ENCODE data around the gene SMIM38. TPM values are rescaled to one million over a fixed set of nuclear protein-coding genes. Genes with fewer than 3 reads are reported as not detected.

Gene SMIM38
- total RNA-seq, 1 experiment from 2014 or later, result 0.09 TPM

GRCh38 chr11:69165775-69166174 lies 10.0 kb downstream of the SMIM38 start:
- Histone ChIP-seq H2BK15ac (ENCODE audit: low read depth, low read length) (no peak overlapping the region), H3K4me1 (ENCODE audit: insufficient read depth, low read length) (no peaks in the 10 kb centered on the region), H3K56ac (ENCODE audit: insufficient read length, low read depth, low read length) (no peak overlapping the region), H4K20me1 (ENCODE audit: control insufficient read depth, insufficient read depth, insufficient read length) (no peaks in the 10 kb centered on the region), H3K23ac (ENCODE audit: insufficient read length, low read depth, low read length) (no peak overlapping the region), H2BK5ac (ENCODE audit: insufficient read length, low read length) (no peak overlapping the region), H3K79me1 (ENCODE audit: insufficient read depth, low read depth, low read length, poor library complexity, severe bottlenecking) (no peaks in the 10 kb centered on the region), H3K14ac (ENCODE audit: insufficient read depth, low read length) (no peak overlapping the region), H3K79me2 (ENCODE audit: insufficient read depth, low read length) (no peaks in the 10 kb centered on the region), H4K8ac (replicated peaks; ENCODE audit: insufficient read length, low read depth, low read length) (no peak overlapping the region), H3K9ac (ENCODE audit: extremely low read depth, insufficient read length, low read length) (no peak overlapping the region), H3T11ph (ENCODE audit: low read length) (no peak overlapping the region), H4K91ac (ENCODE audit: insufficient read length, low read depth, low read length) (no peak overlapping the region), H2BK12ac (ENCODE audit: insufficient read length, low read depth, low read length) (no peak overlapping the region), H4K5ac (ENCODE audit: insufficient read length, low read depth, low read length) (no peak overlapping the region), H2AK5ac (ENCODE audit: insufficient read length, low read length) (no peak overlapping the region), H3K4ac (ENCODE audit: low read depth, low read length) (no peak overlapping the region), H2BK120ac (ENCODE audit: low read depth, low read length, poor library complexity, severe bottlenecking) (no peak overlapping the region), H2BK20ac (ENCODE audit: low read depth, low read length, poor library complexity, severe bottlenecking) (no peak overlapping the region), H3K27ac (ENCODE audit: insufficient read length, low read depth, low read length) (no peak overlapping the region), H3K9me3 (ENCODE audit: control insufficient read depth, low read depth, low read length) (no peaks in the 10 kb centered on the region), H2AFZ (ENCODE audit: low read length) (no peak overlapping the region), H3K4me2 (ENCODE audit: insufficient read depth, insufficient read length, low read length) (no peak overlapping the region), H3K27me3 (ENCODE audit: insufficient read depth, low read length) (no peaks in the 10 kb centered on the region), H3K23me2 (ENCODE audit: insufficient read length, low read depth, low read length, poor library complexity, severe bottlenecking) (no peaks in the 10 kb centered on the region), H3K18ac (ENCODE audit: insufficient read length, low read depth, low read length) (no peak overlapping the region)
- DNase-seq, result no peak
- Mint-ChIP-seq H3K9me3 (peaks cover 10 to 12% of the 10 kb centered on the region in 2 experiments; a peak in 4 of 5 replicates), H3K4me3 (no peak overlapping the region), H3K36me3 (ENCODE audit: insufficient read depth in 1 of 3, low read depth in 3 of 3) (peaks cover 0 to 4% (median 0%) of the 10 kb centered on the region in 3 experiments; a peak in 2 of 7 replicates), H3K27ac (no peak overlapping the region), H3K27me3 (ENCODE audit: low read depth) (peaks cover 30% of the 10 kb centered on the region), H3K4me1 (peaks cover 7 to 9% of the 10 kb centered on the region in 2 experiments; a peak in 3 of 4 replicates)
- no CpG with 5 or more reads among the region's 2 CpGs for WGBS (ENCODE audit: extremely low coverage, insufficient read length, low lambda C conversion rate)
- TF ChIP-seq, protein P1, sequence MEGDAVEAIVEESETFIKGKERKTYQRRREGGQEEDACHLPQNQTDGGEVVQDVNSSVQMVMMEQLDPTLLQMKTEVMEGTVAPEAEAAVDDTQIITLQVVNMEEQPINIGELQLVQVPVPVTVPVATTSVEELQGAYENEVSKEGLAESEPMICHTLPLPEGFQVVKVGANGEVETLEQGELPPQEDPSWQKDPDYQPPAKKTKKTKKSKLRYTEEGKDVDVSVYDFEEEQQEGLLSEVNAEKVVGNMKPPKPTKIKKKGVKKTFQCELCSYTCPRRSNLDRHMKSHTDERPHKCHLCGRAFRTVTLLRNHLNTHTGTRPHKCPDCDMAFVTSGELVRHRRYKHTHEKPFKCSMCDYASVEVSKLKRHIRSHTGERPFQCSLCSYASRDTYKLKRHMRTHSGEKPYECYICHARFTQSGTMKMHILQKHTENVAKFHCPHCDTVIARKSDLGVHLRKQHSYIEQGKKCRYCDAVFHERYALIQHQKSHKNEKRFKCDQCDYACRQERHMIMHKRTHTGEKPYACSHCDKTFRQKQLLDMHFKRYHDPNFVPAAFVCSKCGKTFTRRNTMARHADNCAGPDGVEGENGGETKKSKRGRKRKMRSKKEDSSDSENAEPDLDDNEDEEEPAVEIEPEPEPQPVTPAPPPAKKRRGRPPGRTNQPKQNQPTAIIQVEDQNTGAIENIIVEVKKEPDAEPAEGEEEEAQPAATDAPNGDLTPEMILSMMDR (conservative IDR thresholded peaks at IDR 0.05), result no peak

Data from H9 (cell line).